ENCODE results near the gene DPP8.

DPP8 gene

GRCh38 chr15:65540314-65540713 is 22.8 kb upstream of the DPP8 start:
- Histone ChIP-seq H3K4me3 (ENCODE audit: low read length) (no peak overlapping the region), H3K36me3 (replicated peaks; ENCODE audit: low read depth, low read length) (peaks cover 3% of the 10 kb centered on the region), H2AFZ (ENCODE audit: low read depth, low read length) (no peak overlapping the region), H3K27ac (ENCODE audit: low read length) (no peak overlapping the region), H3K79me2 (ENCODE audit: low read length) (peaks cover 95% of the 10 kb centered on the region), H3K4me2 (ENCODE audit: low read length) (no peak overlapping the region), H3K9me3 (ENCODE audit: insufficient read depth, low read length) (no peaks in the 10 kb centered on the region), H4K20me1 (ENCODE audit: insufficient read depth, low read length) (peaks cover 61% of the 10 kb centered on the region), H3K4me1 (ENCODE audit: low read length) (peaks cover under 1% of the 10 kb centered on the region), H3K9ac (ENCODE audit: low read length) (no peak overlapping the region), H3K27me3 (ENCODE audit: low read depth, low read length) (no peaks in the 10 kb centered on the region)
- TF ChIP-seq EZH2phosphoT487 (IDR thresholded peaks at IDR 0.05; ENCODE audit: low read depth) (no peak), CTCF (IDR thresholded peaks at IDR 0.05; ENCODE audit: low read depth, low read length) (no peak)

- TF ChIP-seq CTCF (IDR thresholded peaks at IDR 0.05; ENCODE audit: low read depth, low read length): no peak
- no peak for TF ChIP-seq EZH2phosphoT487 (IDR thresholded peaks at IDR 0.05; ENCODE audit: low read depth)
- Histone ChIP-seq H3K27ac (ENCODE audit: low read length) (no peak overlapping the region), H3K4me3 (ENCODE audit: low read length) (no peak overlapping the region), H3K9me3 (ENCODE audit: insufficient read depth, low read length) (no peaks in the 10 kb centered on the region), H3K4me1 (ENCODE audit: low read length) (peaks cover 32% of the 10 kb centered on the region), H3K36me3 (replicated peaks; ENCODE audit: low read depth, low read length) (peaks cover 4% of the 10 kb centered on the region), H3K27me3 (ENCODE audit: low read depth, low read length) (no peaks in the 10 kb centered on the region), H3K79me2 (ENCODE audit: low read length) (peaks cover 95% of the 10 kb centered on the region), H3K9ac (ENCODE audit: low read length) (no peak overlapping the region), H4K20me1 (ENCODE audit: insufficient read depth, low read length) (peaks cover 69% of the 10 kb centered on the region), H3K4me2 (ENCODE audit: low read length) (no peak overlapping the region), H2AFZ (ENCODE audit: low read depth, low read length) (no peak overlapping the region)
Observed at GRCh38 chr15:65535192-65535591, 17.7 kb upstream of the DPP8 start.

GRCh38 chr15:65533057-65533756 is 15.7 kb upstream of the DPP8 start:
- H3K36me3 ChIP-seq (replicated peaks; ENCODE audit: low read depth, low read length): peaks cover 4% of the 10 kb centered on the region
- no peak overlapping the region for H3K9ac ChIP-seq (ENCODE audit: low read length)
- H3K27ac ChIP-seq (ENCODE audit: low read length): no peak overlapping the region
- H3K4me1 ChIP-seq (ENCODE audit: low read length): peaks cover 37% of the 10 kb centered on the region
- H2AFZ ChIP-seq (ENCODE audit: low read depth, low read length): no peak overlapping the region
- peaks cover 54% of the 10 kb centered on the region for H4K20me1 ChIP-seq (ENCODE audit: insufficient read depth, low read length)
- TF ChIP-seq CTCF (IDR thresholded peaks at IDR 0.05; ENCODE audit: low read depth, low read length) (no peak), EZH2phosphoT487 (IDR thresholded peaks at IDR 0.05; ENCODE audit: low read depth) (no peak)
- peaks cover 75% of the 10 kb centered on the region for H3K79me2 ChIP-seq (ENCODE audit: low read length)
- H3K4me2 ChIP-seq (ENCODE audit: low read length): peak overlapping the region; percentile 17; the same call in 1 of the 2 replicates
- H3K4me3 ChIP-seq (ENCODE audit: low read length): no peak overlapping the region
- H3K27me3 ChIP-seq (ENCODE audit: low read depth, low read length): no peaks in the 10 kb centered on the region
- no peaks in the 10 kb centered on the region for H3K9me3 ChIP-seq (ENCODE audit: insufficient read depth, low read length)

DNA sequence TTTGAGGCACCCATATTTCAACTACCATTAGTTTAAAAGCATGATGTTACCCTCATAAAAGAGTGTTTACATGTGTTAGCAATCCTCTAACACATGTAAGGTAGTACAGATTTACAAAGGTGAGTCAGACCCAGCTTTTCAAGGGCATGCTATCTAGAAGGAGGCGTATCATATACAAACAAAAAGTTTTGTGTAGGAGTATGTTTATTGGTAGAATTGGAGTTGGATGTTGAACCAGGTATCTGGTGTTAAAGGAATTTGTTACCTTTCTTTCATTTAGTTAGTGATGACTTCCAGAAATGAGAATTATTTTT is 15.2 kb upstream of the DPP8 start:
- H3K9ac ChIP-seq (ENCODE audit: low read length): no peak overlapping the region
- H4K20me1 ChIP-seq (ENCODE audit: insufficient read depth, low read length): peaks cover 51% of the 10 kb centered on the region
- H3K36me3 ChIP-seq (replicated peaks; ENCODE audit: low read depth, low read length): peaks cover 4% of the 10 kb centered on the region
- TF ChIP-seq CTCF (IDR thresholded peaks at IDR 0.05; ENCODE audit: low read depth, low read length) (no peak), EZH2phosphoT487 (IDR thresholded peaks at IDR 0.05; ENCODE audit: low read depth) (no peak)
- H3K9me3 ChIP-seq (ENCODE audit: insufficient read depth, low read length): no peaks in the 10 kb centered on the region
- H3K27ac ChIP-seq (ENCODE audit: low read length): no peak overlapping the region
- H2AFZ ChIP-seq (ENCODE audit: low read depth, low read length): no peak overlapping the region
- no peaks in the 10 kb centered on the region for H3K27me3 ChIP-seq (ENCODE audit: low read depth, low read length)
- H3K4me1 ChIP-seq (ENCODE audit: low read length): peaks cover 37% of the 10 kb centered on the region
- no peak overlapping the region for H3K4me3 ChIP-seq (ENCODE audit: low read length)
- peak overlapping the region; percentile 17; the same call in 1 of the 2 replicates for H3K4me2 ChIP-seq (ENCODE audit: low read length)
- peaks cover 71% of the 10 kb centered on the region for H3K79me2 ChIP-seq (ENCODE audit: low read length)
